ENCODE results near the gene HYDIN.
"Not testable (repeated sequence)": the region's sequence is repeated elsewhere in the genome, so short reads cannot be mapped to it uniquely, and the experiment has no call there.

The HYDIN gene

GRCh38 chr16:71161007-71161406, 69.5 kb downstream of the HYDIN start:
- H4K91ac ChIP-seq (ENCODE audit: low read depth, low read length); H2BK120ac ChIP-seq (ENCODE audit: insufficient read depth, low read length, poor library complexity); H3K79me1 ChIP-seq (ENCODE audit: low read length); H2BK12ac ChIP-seq (ENCODE audit: low read length); H3K18ac ChIP-seq (ENCODE audit: low read length); H3K27me3 ChIP-seq (ENCODE audit: insufficient read depth, low read length); H3K9ac ChIP-seq (ENCODE audit: low read length); H3K4ac ChIP-seq (ENCODE audit: low read depth, low read length); H3K4me3 ChIP-seq (ENCODE audit: low read depth, low read length); H3K4me1 ChIP-seq (ENCODE audit: control insufficient read depth in 1 of 2, insufficient read depth in 2 of 2, low read length in 2 of 2); H3K23ac ChIP-seq (ENCODE audit: low read length); DNase-seq; H3K27ac ChIP-seq (ENCODE audit: low read depth, low read length); H2BK5ac ChIP-seq (ENCODE audit: low read depth, low read length, poor library complexity); H3K79me2 ChIP-seq (ENCODE audit: control insufficient read depth, insufficient read depth, low read length, poor library complexity); H3K14ac ChIP-seq (ENCODE audit: low read length); H3K36me3 ChIP-seq (ENCODE audit: control insufficient read depth in 1 of 2, insufficient read depth in 2 of 2, low read length in 2 of 2); H3K4me2 ChIP-seq (ENCODE audit: low read length); H2AFZ ChIP-seq (ENCODE audit: insufficient read depth, low read length, poor library complexity); H3K9me3 ChIP-seq (ENCODE audit: insufficient read depth, low read depth, low read length); H4K8ac ChIP-seq (ENCODE audit: low read depth, low read length); H4K12ac ChIP-seq (ENCODE audit: low read depth, low read length); H2AK5ac ChIP-seq (ENCODE audit: low read length): not testable (repeated sequence)
- no CpG with 5 or more reads among the region's 8 CpGs for WGBS (ENCODE audit: extremely low coverage, insufficient coverage, insufficient read length)

DNA sequence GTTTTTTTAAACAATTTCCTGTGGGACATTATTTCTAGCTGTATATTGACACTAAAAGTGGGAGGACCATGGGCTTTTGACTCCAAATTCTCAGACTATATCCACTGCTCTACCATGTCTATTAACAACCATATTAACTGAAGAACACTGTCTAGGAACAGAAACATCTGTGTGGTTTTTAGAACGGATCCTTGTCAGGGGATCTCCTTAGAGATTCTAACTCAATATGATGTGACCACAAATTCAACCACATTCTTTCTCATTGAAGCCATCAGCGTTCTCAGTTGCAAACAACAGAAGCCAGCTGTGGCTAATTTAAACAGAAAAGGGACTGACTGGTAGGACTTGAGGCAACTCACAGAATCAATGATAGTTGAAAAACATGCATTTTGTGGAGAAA, 73.2 kb downstream of the HYDIN start:
- not testable (repeated sequence) for H3K27me3 ChIP-seq (ENCODE audit: insufficient read depth, low read length); H3K4ac ChIP-seq (ENCODE audit: low read depth, low read length); H3K4me2 ChIP-seq (ENCODE audit: low read length); H2BK12ac ChIP-seq (ENCODE audit: low read length); H3K79me2 ChIP-seq (ENCODE audit: control insufficient read depth, insufficient read depth, low read length, poor library complexity); H2BK5ac ChIP-seq (ENCODE audit: low read depth, low read length, poor library complexity); H2AFZ ChIP-seq (ENCODE audit: insufficient read depth, low read length, poor library complexity); H3K9me3 ChIP-seq (ENCODE audit: insufficient read depth, low read depth, low read length); H4K91ac ChIP-seq (ENCODE audit: low read depth, low read length); H3K4me1 ChIP-seq (ENCODE audit: control insufficient read depth in 1 of 2, insufficient read depth in 2 of 2, low read length in 2 of 2); H2AK5ac ChIP-seq (ENCODE audit: low read length); H3K4me3 ChIP-seq (ENCODE audit: low read depth, low read length); H3K23ac ChIP-seq (ENCODE audit: low read length); H2BK120ac ChIP-seq (ENCODE audit: insufficient read depth, low read length, poor library complexity); H3K9ac ChIP-seq (ENCODE audit: low read length); H3K18ac ChIP-seq (ENCODE audit: low read length); H4K8ac ChIP-seq (ENCODE audit: low read depth, low read length); H3K14ac ChIP-seq (ENCODE audit: low read length); H3K27ac ChIP-seq (ENCODE audit: low read depth, low read length); H3K36me3 ChIP-seq (ENCODE audit: control insufficient read depth in 1 of 2, insufficient read depth in 2 of 2, low read length in 2 of 2); H4K12ac ChIP-seq (ENCODE audit: low read depth, low read length); H3K79me1 ChIP-seq (ENCODE audit: low read length); DNase-seq
- no CpG with 5 or more reads among the region's 2 CpGs for WGBS (ENCODE audit: extremely low coverage, insufficient coverage, insufficient read length)

GRCh38 chr16:71153329-71153728, 77.2 kb downstream of the HYDIN start:
- WGBS (ENCODE audit: extremely low coverage, insufficient coverage, insufficient read length) = no CpG with 5 or more reads among the region's 6 CpGs

DNA sequence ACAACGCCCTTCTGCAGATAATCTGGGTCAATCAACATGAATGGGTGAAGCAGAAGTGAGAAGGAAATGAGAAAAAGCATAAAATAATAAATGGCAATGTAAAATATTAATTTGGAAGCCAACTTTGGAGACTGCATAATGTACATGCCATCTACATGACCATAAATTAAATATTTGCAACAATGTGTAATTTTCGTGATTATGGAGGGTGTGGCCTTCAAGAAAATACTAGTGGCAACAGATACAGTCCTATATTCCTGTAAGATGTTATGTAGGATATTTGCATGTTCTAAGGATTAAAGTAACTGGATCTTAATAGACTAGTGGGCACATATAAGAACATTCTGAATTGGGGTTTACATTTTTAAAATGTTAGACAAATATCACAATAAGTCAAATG, 78.9 kb downstream of the HYDIN start:
- not testable (repeated sequence) for H3K23ac ChIP-seq (ENCODE audit: low read length); H2BK12ac ChIP-seq (ENCODE audit: low read length); H4K91ac ChIP-seq (ENCODE audit: low read depth, low read length); H2BK120ac ChIP-seq (ENCODE audit: insufficient read depth, low read length, poor library complexity); H3K36me3 ChIP-seq (ENCODE audit: control insufficient read depth in 1 of 2, insufficient read depth in 2 of 2, low read length in 2 of 2); H3K4me3 ChIP-seq (ENCODE audit: low read depth, low read length); H3K4me2 ChIP-seq (ENCODE audit: low read length); DNase-seq; H3K9ac ChIP-seq (ENCODE audit: low read length); H3K79me1 ChIP-seq (ENCODE audit: low read length); H3K9me3 ChIP-seq (ENCODE audit: insufficient read depth, low read depth, low read length); H3K27me3 ChIP-seq (ENCODE audit: insufficient read depth, low read length); H3K4ac ChIP-seq (ENCODE audit: low read depth, low read length); H3K18ac ChIP-seq (ENCODE audit: low read length); H3K27ac ChIP-seq (ENCODE audit: low read depth, low read length); H2AK5ac ChIP-seq (ENCODE audit: low read length); H2AFZ ChIP-seq (ENCODE audit: insufficient read depth, low read length, poor library complexity); H4K8ac ChIP-seq (ENCODE audit: low read depth, low read length); H3K14ac ChIP-seq (ENCODE audit: low read length); H2BK5ac ChIP-seq (ENCODE audit: low read depth, low read length, poor library complexity); H3K79me2 ChIP-seq (ENCODE audit: control insufficient read depth, insufficient read depth, low read length, poor library complexity); H3K4me1 ChIP-seq (ENCODE audit: control insufficient read depth in 1 of 2, insufficient read depth in 2 of 2, low read length in 2 of 2); H4K12ac ChIP-seq (ENCODE audit: low read depth, low read length)
- no CpG with 5 or more reads among the region's 2 CpGs for WGBS (ENCODE audit: extremely low coverage, insufficient coverage, insufficient read length)

More at GRCh38 chr16:71153329-71153728, 77.2 kb downstream of the HYDIN start:
- not testable (repeated sequence) for H3K23ac ChIP-seq (ENCODE audit: low read length); H4K8ac ChIP-seq (ENCODE audit: low read depth, low read length); H3K4me1 ChIP-seq (ENCODE audit: control insufficient read depth in 1 of 2, insufficient read depth in 2 of 2, low read length in 2 of 2); H3K4me3 ChIP-seq (ENCODE audit: low read depth, low read length); H3K9me3 ChIP-seq (ENCODE audit: insufficient read depth, low read depth, low read length); H3K27ac ChIP-seq (ENCODE audit: low read depth, low read length); H3K4me2 ChIP-seq (ENCODE audit: low read length); H2BK12ac ChIP-seq (ENCODE audit: low read length); H4K12ac ChIP-seq (ENCODE audit: low read depth, low read length); DNase-seq; H2AK5ac ChIP-seq (ENCODE audit: low read length); H3K9ac ChIP-seq (ENCODE audit: low read length); H3K79me1 ChIP-seq (ENCODE audit: low read length); H2AFZ ChIP-seq (ENCODE audit: insufficient read depth, low read length, poor library complexity); H4K91ac ChIP-seq (ENCODE audit: low read depth, low read length); H3K79me2 ChIP-seq (ENCODE audit: control insufficient read depth, insufficient read depth, low read length, poor library complexity); H2BK5ac ChIP-seq (ENCODE audit: low read depth, low read length, poor library complexity); H3K27me3 ChIP-seq (ENCODE audit: insufficient read depth, low read length); H2BK120ac ChIP-seq (ENCODE audit: insufficient read depth, low read length, poor library complexity); H3K18ac ChIP-seq (ENCODE audit: low read length); H3K14ac ChIP-seq (ENCODE audit: low read length); H3K36me3 ChIP-seq (ENCODE audit: control insufficient read depth in 1 of 2, insufficient read depth in 2 of 2, low read length in 2 of 2); H3K4ac ChIP-seq (ENCODE audit: low read depth, low read length)
